Ammon's horn (tissue), 1 donor: ENCODE data around the gene DDTL.

ENCODE experiments used
- DNase-seq: peaks from one replicate; pipeline ENCODE4 v3.0.0-alpha.2; 2016; ENCODE audit warnings: low spot score

The DDTL gene

GRCh38 chr22:24006207-24006913 lies 39.7 kb downstream of the DDTL start:
- no peak for DNase-seq

- no peak for DNase-seq
Measured at GRCh38 chr22:24006914-24007214, 40.2 kb downstream of the DDTL start.

DNA sequence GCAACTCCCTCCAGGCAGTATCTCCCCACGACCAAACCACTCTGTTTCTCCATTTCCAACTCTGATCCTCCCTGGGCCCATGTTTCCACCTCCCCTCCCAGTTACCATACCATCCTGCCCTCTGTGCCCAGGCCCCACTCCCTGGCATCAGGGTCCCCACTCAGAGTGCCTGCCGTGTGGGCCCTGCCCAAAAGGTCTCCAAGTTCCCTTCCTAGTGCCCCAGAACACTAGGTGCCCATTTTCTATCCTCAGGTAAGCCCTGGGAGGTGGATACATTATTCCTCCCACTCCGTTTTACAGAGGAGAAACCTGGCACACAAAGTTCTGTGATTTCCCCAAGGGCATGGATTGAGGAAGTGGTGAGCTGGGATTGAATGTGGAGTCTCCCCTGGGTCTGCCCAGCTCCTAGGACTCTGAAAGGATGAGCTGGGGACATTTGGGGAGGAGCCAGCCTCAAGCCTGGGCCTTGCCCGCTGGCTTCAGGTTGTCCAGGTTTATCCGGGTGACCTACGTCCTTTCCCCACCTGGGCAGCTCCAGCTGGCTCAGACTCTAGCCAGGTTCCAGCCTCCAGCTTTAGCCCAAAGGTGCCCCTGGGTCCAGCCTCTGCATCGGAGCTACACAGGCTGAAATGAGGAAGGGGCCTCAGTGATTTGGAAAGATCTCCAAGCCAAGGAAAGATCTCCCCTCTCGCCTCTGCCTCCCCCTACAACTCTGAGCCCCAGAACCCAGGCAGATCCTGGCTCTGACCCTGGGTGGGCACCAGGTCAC lies 40.7 kb downstream of the DDTL start:
- DNase-seq = no peak

DNA sequence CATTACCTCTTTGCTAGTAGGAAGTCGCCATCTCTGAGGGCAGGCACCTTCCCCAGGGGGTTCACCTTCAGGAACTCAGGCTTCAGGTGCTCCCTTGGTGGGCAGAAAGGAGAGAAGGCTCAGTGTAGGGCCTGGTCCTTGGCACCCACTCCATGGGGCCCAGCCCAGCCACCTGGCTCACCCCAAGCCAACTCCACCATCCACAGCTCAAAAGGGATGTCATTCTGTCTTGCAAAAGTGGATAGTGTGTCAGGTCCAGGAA lies 41.3 kb downstream of the DDTL start:
- no peak for DNase-seq

GRCh38 chr22:24008381-24009226 lies 41.9 kb downstream of the DDTL start:
- no peak for DNase-seq

DNA sequence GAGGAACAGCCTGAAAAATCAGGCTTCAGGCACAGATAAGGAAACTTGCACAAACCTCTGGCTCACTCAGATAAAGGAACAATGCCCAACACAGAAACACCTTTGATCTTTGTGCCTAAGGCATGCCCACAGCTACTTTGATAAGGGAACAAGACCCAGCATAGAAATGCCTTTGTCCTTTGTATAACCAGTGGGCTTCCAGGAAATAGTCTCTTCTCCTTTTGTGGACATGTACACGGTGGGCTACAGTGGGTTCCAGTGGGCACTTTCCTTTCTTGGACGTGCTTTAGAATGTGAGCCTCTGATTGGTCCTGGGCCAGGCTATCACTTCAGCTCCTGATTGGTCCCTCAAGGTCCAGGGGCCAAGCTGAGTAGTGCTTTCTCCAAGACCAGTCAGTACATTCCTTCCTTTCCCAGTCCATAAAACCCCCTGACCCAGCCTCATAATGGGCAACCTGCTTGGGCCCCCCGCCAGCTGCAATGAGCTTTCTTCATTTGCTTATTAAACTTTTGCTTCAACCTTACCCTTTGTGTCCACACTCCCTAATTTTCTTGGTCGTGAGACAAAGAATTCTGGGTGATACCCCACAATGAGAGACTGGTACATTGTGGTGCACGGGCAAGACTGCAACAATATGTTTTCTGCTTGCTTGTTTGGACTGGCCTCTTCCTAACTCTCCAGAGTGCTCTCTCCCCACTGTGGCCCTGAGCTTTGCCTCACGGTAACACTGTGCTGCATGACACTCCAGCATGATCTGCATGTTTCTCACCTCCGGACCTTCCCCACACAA lies 42.7 kb downstream of the DDTL start:
- no peak for DNase-seq

- DNase-seq = no peak
Measured at GRCh38 chr22:24010018-24010391, 43.3 kb downstream of the DDTL start.

DNA sequence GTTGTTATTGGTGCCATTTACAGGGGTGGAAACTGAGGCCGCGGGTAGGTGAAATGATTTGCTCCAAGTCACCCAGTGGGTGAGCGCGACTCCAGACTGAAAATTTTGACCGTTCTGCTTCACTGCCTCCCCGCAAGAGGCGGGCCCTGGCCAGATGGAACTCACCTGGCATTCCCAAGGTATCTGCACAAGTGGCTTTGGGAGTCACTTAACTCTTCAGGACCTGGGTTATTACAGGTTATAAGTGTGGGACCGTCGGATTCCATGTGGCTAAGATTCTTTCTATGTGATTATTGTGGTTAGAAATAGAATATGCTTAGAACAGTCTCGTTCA lies 45.0 kb downstream of the DDTL start:
- DNase-seq = no peak

- no peak for DNase-seq
Measured at GRCh38 chr22:24016156-24016555, 49.5 kb downstream of the DDTL start.

GRCh38 chr22:24021304-24021703 lies 54.6 kb downstream of the DDTL start:
- DNase-seq = no peak
